T-helper 2 cell treated with Interferon-gamma antibody and Interleukin-4, amounts not matched to agents 100 ng/mL and 5 ng/mL, for 36 hours (primary cell): ENCODE results near the gene SCTR. TPM values are rescaled to one million over a fixed set of nuclear protein-coding genes. Genes with fewer than 3 reads are reported as not detected.

Experiments
- intact Hi-C: fragments of 100-400 bp; cut with micrococcal nuclease; formaldehyde crosslinking; loops from one replicate; pipeline ENCODE4 v1.15.1; 2023
- total RNA-seq: library from RNA; stranded (reverse); gene quantifications from 2 replicates; pipeline ENCODE4 v1.2.3, GENCODE V29; 2022

Gene SCTR
- total RNA-seq, 1 donor from 2014 or later: not detected

DNA sequence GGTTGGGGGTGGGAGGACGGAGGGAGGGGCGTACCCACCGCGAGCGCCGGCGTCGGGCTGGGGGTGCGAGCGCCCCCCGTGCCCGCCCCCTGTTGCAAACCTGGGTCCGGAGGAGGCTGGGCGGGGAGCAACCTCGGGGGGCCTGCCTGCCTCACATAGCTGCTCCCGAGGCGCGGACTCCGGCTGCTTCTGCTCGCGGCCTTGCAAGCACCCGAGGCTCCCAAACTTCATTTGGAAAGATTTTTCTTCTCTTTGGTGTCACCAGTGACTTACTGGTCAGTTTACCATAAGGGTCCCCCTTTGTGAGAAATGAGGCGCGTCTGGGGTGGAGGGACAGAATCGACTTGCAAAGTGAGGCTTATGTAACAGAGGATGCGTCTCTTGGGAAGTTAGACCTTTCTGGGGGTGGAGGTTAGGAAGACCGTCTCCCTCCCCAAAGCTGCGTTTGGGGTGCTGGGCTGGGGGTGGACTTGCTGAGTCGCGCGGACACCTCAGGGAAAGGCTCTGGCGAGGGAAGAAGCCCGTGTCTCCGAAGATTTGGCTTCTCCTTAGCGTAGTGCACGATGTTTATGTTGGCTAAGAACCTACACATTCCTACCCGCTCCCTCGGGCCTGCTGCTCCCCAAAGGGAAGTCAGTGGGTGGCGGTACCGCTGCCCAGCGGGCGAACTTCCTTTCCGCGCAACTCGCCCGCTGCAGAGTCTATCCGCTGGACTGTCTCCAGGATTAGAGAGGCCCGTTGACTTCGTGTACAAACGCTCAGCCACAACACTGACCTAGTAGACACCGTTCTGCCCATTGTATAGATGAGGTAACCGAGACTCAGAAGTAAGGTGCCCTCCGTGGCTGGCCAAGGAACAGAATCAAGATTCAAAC lies 92.1 kb downstream of the SCTR start:
- intact Hi-C loops: no loop called here

DNA sequence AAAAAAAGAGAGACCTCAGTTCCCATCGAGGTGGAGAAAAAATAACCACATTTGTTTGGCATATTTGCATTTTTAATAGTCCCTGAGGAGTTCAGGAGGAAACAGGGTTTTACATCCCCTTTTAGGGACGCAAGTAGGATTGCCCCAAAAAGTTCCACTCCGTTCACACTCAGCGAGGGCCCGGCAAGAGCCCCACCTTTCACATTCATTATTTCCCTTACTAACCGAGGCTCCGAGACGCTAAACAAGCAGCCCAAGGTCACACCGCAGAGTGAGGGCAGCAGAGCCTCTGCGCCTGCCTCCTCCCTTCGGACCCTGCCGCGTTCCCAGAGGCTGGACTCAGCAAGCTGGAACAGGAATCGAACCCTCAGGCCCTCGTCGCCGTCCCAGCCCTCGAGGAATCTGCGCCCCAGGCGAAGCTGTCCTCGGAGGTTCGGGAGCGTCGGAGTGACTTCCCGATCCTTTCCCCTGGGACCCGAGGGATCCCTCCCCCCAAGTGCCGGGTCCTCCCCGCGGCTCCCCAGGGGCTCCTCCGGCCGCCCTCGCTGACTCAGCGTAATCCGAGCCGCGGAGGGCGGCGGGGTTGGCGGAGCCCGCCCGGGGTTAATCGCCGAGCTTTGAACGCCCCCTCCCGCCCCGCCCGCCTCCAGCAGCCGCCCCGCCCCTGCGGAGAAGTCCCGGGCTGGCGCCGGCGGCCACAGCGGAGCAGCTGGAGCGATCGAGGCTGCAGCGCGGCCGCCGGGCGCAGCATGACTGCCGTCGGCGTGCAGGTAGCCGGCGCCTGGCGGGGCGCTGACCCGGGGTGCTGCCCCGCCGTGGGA lies 92.9 kb downstream of the SCTR start, which contains the start of gene TMEM37:
TMEM37 (plus strand) TSS at position 700 of the 821 bp plus-strand sequence; CDS start at position 750, 50 bp downstream.
- intact Hi-C loops: no loop called here

DNA sequence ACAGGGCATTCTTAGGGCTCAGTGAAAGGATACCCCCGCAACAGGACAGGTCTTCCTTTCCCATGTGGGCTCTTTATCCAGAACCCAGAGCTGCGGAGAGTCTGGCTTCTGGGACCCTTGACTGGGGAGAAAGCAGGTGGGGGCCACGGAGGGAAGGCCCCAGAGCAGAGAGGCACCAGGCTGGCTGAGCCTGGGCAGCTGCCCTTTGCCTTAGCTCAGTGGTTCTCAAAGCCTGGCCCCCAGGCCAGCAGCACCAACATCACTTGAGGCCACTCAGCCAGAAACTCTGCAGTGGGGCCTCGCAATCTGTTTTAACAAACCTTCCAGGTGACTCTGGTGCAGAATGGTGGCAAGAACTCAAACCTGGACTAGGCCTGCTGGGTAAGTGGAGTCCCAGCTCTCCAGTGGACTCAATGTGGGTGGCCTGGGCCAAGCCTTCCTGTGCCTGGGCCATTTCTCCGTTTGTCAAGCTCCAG lies 94.2 kb downstream of the SCTR start:
- intact Hi-C loops: no loop called here

DNA sequence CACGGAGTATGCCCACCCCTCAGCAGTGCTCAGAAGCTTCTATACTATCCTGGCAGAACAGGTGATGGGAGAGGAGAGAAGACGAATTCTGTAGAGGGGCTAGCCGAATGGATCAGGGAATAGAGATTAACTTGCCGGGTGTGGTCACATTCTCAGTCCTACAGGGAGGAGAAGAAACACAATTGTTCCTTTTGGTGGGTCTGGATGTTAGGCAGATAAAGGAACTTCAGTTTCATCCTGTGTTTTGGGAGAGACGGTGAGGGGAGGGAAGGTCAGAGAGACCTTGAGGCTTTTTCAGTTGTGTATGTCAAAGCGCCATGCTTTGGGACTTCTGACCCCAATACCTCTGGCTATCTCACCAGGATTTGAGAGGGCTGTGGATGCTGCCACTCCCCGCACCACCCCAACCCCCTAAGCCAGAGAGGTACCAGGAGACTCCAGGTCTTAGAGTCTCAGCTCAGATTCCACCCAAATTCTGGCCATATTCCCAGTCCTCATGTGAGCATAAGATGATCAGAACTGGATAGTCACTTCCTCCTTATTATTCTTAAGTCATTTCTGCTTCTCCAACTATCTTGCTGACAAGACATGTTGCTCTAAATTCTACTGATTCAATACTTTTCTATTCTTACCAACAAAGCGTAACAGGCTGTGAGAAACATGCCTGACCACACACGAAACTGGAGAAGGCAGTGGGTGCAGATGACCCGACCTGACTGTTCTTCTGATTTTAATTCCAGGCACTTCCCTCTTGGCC lies 94.9 kb downstream of the SCTR start:
- intact Hi-C loops: no loop called here

DNA sequence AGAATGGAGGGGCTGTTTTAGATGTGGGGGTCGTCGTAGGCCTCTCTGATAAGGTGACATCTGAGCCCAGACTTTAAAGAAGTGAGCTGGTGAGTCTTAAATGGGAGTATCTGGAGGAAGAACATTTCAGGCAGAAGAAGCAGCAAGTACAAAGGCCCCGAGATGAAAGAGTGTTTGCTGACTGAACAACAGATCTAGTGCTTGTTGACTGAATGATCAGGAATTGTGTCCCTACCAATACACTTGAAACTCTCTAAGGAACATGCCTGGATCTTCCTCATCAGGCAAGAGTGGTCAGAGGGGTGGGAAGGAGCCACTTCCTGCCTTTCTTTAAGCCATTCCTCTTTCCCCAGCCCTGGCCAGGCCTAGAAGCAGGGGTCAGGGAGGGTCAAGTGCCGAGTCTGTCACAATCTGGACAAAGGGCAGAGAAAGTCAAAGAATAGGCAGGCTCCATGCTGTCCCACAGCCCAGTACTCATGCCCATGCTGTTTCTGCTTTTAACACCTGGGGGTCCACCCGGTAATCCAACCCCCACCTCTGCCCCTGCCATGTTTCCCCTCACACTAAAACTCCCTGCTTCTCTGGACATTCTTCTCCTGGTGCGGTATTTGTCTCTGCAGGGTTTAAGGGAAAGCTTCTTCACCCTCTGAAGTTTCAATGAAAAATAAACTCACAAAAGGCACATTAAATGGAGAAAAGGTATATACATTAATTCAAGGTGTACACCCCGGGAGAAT lies 95.6 kb downstream of the SCTR start:
- intact Hi-C loops: no loop called here

DNA sequence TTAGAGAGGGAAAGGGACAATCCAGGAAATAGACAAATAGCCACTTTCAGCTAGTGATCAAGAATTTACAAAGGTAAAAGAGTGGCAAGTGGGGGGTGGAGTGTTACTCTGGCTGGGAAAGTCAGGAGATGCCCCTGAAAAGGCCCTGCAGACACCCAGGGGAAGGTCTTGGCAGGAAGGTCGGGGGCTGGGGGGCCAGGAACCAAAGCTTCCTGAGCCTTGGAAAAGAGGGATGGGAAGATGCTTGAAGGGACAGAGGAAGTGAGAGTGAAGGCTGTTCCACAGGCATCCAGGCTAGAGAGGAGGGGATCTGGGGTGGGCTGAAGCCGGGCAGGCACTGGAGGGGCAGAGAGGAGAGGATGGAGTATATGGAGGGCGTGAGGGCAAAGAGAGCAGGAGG lies 96.5 kb downstream of the SCTR start:
- intact Hi-C loops: no loop called here

DNA sequence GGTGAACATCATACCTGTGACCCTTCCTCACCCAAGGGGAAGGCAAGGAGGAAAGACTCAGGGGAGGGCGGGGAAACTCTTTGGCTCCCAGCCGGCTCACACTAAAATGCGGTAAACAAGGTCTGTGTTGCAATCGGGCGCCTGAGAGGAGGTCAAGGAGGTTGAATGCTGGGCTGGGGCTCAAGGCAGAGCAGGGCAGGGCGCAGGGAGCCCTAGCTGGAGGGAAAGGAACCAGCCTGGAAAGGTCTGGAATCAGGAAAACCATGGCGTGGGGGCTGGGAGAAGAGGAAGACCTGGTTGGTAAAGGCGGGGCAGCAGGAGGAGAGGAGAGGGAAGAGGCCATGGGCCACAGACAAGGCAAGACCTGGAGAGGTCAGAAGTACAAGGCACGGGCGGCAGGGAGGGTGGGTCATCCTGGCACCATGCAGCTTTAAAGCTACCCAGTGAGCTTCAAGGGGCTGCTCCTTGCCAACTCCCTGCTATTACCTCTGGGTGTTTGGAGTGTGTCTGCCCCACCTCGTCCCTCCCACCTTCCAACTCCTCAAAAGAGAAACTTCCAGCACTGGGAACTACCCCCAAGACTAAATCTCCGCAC lies 97.4 kb downstream of the SCTR start:
- intact Hi-C loops: no loop called here

DNA sequence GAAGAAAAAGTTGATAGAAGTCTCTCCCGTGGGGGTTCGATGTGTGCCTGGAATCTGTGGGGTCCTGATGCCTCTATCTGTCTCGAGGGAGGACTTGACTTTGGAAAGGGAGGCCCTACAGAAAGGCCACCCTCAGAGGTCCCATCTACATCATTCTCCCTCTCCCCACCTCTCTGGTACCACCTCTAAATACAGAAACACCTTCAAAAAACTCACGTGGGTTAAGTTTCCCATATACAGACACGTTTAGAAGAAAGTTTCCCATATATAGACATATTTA lies 97.9 kb downstream of the SCTR start:
- intact Hi-C loops: no loop called here

DNA sequence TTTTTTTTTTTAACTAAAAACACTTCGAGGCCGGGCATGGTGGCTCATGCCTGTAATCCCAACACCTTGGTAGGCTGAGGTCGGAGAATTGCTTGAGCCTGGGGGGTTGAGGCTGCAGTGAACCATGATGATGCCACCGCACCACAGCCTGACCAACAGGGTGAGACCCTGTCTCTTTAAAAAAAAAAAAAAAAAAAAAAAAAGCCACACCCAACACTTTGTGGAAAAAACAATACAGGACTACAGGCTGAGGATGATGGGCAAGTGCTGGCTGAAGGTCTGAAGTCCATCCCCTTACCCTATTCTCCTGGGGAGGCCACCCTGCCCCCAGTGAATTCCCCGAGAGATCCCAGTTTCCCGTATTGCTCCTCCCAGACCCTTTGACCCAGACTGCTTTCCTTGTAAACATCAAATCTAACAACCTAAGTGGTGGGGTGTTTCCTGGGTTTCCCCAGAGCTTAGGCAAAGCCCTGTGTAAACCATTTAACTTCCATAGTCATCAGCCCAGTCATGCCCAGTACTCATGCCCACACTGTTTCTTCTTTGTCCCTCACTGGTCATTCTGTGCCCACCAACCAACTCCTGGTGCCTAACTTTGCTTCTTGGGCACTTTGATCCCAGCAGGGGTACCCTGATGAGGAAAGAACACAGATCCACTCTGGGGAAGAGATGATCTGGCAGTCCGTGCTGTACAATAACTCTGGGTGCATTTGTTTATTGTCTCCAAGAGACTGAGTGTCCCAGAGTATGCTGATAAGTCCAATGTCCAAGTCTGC lies 98.5 kb downstream of the SCTR start:
- intact Hi-C loops: no loop called here

DNA sequence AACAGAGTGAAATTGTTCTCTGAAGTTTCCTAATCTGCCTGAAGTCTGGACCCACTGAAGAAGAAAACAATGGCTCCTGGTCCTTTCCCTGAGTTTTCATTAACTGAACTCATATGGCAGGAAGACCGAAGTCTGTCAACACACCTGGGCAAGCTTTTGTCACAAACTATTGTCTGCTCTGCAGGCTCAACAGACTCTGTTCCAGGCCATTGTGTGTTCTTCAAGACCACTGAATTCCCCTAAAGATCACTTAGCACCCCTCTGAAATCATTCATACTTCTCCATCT lies 99.2 kb downstream of the SCTR start:
- intact Hi-C loops: no loop called here

DNA sequence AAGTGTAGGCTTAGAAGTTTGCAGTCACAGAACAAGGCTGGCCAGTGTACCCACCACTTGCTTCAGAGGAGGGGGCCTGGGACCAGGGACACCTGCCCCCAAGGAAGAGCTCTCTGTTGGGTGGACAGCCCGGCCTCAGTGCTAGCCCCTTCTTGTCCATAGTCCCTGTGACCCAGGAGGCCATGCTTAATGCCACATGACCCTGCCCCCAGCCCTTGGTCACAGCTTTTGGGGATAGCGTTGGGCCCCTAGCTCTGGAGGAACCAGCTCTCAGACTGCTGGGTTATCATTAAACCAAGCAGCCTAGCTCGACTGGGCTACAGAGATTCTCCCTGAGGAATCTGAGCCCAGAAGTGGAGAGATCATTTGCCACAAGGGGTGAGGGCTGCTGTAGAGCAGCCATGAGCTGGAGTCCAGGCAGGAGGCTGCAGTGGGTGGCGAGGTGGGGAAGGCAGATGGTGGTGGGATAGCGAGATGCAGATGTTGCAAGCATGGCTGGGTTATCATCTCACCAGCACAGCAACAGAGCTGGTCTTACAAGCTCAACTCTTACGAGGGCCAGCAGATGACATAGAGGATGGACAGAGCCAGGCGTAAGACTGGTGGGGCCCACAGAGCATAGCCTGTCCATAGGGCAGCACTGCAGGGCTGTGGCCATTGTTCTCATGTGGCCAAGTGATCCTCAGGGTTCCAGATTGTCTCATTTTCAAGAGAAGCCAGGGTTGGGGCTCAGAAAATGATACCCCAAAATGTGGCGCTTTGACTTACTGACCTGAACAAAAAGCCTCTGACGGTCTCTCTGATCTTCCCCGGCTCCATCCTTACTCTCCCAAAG lies 99.8 kb downstream of the SCTR start:
- intact Hi-C loops: no loop called here

DNA sequence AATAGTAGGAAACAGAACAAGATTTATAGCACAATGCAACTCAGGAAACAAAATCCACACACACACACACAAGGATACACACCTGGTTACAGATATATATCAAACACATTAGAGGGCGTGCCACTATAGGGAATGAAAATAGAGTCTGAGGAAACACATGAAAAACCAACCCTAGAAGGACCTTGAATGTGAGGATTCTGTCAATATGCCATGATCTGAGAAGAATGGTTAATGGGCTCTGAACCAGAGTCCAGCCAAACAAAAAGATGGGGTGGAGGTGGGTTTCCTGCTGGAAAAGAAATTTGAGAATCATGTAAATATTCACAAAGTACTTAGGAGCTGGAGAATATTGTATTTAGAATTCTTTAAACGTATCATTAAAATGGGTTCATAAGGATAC lies 100.5 kb downstream of the SCTR start:
- intact Hi-C loops: no loop called here

DNA sequence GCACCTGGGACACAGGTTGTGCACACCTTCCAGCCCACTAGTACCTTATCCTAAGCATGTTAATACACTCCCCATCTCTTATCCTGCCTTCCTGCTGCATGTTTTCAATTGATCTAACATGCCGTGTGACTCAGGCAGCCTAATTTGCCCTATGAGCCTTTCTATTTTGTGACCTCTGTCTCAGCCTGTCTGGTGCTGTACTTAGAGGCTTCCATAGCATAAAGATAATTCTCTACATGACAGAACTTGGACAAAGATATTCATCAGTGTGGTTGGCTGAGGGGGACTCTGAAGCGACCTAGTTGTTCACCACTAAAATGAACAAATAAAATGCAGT lies 101.2 kb downstream of the SCTR start:
- intact Hi-C loops: no loop called here

DNA sequence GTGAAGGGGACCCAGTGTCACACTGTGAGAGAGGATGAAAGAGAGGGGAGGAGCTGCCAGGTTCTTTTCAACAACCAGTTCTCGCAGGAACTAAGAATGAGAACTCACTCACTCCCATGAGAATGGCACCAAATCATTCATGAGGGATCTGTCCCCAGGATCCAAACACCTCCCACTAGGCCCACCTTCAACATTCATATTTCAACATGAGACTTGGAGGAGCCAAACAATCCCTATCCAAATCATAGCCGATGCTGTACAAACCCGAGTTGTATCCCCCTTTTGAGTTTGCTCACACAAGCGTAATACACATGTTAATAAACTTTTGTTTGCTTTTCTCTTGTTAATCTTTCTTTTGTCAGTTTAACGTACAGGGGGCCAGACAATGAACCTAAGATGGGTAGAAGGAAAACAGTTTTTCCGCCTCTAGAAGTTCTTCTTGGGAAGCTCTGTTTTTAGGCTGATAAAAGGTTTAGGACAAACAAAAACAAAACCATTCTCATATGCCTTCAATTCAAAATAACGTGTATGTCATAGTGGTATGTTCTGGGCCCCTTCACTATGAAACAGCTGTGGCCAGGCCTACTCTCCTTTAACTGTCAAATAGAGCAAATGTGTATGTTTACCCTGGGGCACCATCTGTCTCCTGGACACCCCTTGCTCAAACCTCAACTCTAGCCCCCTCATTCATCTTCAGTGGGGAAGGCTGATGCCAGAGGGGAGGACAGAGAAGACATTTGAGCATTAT lies 101.7 kb downstream of the SCTR start:
- intact Hi-C loops: no loop called here

DNA sequence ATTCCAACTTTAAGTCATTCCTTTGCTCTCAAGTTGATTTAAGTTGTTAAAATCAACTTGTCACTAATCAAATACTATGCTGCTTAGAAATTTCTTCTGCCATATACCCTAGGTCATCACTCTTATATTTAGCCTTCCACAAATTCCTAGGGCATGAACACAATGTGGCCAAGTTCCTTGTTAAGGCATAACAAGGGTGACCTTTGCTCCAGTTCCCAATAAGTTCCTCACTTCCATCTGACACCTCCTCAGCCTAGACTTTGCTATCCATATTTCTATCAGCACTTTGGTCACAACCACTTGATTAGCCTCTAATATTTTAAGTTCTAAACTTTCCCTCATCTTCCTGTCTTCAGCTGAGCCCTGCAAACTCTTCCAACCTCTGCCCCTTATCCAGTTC lies 102.5 kb downstream of the SCTR start:
- intact Hi-C loops: no loop called here

DNA sequence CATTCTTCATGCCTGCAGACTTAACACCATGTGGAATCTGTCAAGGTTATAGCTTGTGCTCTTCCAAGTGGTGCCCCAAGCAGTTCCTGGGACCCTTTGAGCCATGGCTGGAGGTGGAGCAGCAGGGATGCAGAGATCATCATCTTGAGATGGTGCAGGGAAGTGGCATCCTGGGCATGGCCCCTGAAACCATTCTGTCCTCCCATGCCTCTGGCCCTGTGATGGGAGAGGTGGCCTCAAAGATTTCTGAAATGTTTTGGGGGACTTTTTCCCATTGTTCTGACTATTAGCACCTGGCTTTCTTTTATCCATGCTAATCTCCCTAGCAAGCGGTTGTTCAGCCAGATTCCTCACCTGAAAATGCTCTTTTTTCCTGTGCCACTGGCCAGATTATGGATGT lies 103.0 kb downstream of the SCTR start:
- intact Hi-C loops: no loop called here

DNA sequence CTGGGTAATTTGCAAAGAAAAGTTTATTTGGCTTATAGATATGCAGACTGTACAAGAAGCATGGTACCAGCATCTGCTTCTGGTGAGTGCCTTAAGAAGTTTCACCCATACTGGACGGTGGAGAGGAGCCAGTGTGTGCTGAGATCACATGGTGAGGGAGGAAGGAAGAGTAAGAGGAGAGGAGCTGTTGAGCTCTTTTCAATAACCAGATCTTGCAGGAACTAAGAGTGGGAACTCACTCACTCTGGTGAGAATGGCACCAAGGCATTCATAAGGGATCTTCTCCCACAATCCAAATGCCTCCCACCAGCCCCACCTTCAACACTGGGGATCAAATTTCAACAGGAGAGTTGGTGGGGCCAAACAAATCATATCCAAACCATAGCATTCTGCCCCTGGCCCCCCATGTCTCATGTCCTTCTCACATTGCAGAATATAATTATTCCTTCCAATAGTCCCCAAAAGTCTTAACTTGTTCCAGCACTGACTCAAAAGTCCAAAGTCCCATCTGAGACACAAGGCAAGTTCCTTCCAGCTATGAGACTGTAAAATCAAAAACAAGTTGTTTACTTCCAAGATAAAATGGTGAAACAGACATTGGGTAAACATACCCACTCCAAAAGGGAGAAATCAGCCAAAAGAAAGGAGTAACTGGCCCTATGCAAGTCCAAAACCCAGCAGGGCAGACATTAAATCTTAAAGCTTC lies 104.3 kb downstream of the SCTR start:
- intact Hi-C loops: no loop called here

DNA sequence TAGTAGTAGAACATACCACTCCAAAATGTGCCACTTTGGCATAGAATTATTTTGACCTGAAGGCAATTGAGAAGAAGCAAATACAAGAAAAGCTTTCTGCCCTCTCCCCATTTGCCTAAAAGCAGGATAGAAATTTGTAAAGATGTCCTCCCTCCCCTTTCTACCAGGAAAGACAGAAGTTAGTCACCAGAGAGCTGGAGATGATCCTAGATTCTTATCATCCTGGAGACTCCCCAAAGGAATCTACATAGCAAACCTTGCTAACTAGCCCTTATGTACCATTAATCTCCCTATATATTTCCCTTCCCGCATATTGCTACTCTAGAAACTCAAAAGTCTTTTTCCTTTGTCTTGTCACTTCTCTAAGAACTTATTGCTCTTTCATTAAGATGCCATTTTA lies 105.2 kb downstream of the SCTR start:
- intact Hi-C loops: no loop called here
